Stimulated activated naive B cell treated with anti-CD40 and anti-IgM and Interleukin-4, amounts not matched to agents 10 μg/mL and 1 μg/mL and 100 μg/mL, for 72 hours (primary cell): ENCODE data around the gene FCMR.

ENCODE experiments used
- ATAC-seq, 2 donors: fragments of 150-1000 bp; cut with Tn5 transposase; replicated peaks; 2 replicates each; pipeline ENCODE4 v1.10.0; 2021; ENCODE audit warnings: moderate library complexity in 1 of 2
- DNase-seq: peaks from one replicate; pipeline ENCODE4 v3.0.0; 2021
- H3K27ac Mint-ChIP-seq: one replicate; pipeline ENCODE4 v1.8.0; 2022; ENCODE audit warnings: mild to moderate bottlenecking, mixed read lengths
- H3K27me3 Mint-ChIP-seq, 2 donors: one replicate each; pipeline ENCODE4 v1.8.0; 2022; ENCODE audit warnings: mixed read lengths in 2 of 2
- H3K36me3 Mint-ChIP-seq, 2 donors: one replicate each; pipeline ENCODE4 v1.8.0; 2022; ENCODE audit warnings: mixed read lengths in 2 of 2, mild to moderate bottlenecking in 1 of 2
- H3K4me1 Mint-ChIP-seq, 2 donors: one replicate each; pipeline ENCODE4 v1.8.0; 2022; ENCODE audit warnings: mixed read lengths in 2 of 2, mild to moderate bottlenecking in 1 of 2
- H3K4me3 Mint-ChIP-seq, 2 donors: one replicate each; pipeline ENCODE4 v1.8.0; 2022; ENCODE audit warnings: mild to moderate bottlenecking in 2 of 2, mixed read lengths in 2 of 2, moderate library complexity in 1 of 2
- H3K9me3 Mint-ChIP-seq, 2 donors: one replicate each; pipeline ENCODE4 v1.8.0; 2022; ENCODE audit warnings: mixed read lengths in 2 of 2, mild to moderate bottlenecking in 1 of 2

The FCMR gene

DNA sequence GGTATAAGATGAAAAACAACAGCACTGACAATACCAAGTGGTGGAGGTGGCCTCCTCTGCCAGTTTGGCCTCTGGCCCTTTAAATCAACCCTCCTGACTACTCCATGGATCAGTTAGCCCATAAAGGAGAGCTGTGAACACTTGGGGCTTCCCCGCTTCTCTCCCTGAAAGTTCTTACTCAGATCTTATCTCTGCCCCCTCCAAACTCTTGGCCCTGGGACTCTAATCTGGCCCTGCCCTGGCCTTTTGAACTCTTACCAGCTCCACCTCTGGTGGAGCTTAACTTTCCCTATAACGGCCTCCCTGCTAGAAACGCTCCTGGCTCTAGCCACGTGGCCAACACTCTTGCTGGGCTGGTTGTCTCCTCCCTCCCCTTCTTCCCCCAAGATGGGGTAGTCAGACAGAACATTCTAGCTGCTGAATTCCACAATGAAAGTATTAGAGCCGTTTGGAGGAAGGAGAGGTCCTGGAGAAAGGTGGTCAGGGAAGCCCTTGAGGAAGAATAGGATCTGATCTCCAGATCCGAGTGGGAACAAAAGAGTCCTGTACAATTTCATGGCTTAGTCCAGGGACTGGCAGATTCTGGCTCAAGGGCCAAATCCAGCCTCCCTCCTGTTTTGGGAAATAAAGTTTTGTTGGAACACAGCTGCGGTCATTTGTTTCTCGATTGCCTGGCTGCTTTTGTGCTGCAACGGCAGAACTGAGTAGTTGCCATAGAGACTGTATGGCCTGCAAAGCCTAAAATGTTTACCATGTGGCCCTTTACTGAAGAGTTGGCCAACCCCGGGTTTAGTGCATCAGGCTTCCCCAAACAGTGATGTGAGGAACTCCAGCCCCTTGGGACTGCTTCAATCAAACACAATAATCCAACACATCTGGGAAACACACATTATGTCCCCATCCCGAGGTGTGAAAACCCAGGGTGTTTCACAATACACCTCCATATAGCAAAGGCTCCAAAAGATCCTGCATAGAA is 34.0 kb upstream of the FCMR start:
- Mint-ChIP-seq H3K9me3 (no peaks in the 10 kb centered on the region), H3K36me3 (no peaks in the 10 kb centered on the region), H3K27ac (no peak overlapping the region), H3K4me1 (peaks cover 24 to 41% of the 10 kb centered on the region in 2 donors), H3K27me3 (no peaks in the 10 kb centered on the region), H3K4me3 (peak overlapping the region in 1 of 2 donors; percentile 5)
- DNase-seq = no peak
- ATAC-seq = peak; percentile 83 to 93

DNA sequence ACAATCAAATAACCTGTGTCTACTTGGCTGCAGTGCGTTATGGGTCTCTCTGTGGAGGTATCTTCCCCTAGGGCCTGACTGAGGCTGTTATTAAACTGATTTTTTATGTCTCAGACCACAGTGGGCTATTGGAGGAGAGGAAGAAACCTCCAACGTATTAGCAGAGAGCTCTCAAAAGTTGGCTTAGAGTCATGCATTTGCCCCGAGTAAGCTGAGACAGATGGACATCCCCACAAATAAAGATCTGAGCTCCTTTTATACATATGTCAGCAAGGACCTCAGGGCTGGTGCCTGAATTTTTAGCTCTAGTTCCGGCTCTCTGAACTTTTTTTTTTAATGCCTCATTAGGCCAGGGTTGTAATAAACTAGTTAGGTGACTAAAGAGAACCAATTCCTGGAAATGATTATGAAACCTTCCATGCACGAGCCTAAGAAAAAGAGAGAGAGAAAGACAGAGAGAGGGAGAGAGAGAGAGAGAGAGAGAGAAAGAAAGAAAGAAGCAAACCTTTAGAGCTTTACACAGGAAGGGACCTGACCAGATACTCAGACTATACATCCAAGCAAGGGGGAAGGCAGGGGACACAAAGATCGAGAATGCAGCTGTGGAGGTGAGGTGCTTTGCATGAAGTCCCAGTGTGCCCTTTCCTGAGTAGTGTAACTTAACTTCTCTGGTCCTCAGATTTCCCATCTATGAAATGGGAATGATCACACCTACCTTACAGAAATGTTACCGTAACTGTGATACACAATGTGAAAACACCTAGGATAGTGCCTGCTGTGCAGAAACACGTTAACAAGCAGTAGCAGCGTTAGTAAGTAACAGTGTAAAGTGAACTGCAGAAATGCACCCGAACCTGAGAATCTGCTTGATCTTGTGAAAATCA is 33.0 kb upstream of the FCMR start:
- Mint-ChIP-seq H3K27ac (no peak overlapping the region), H3K4me1 (peaks cover 24 to 41% of the 10 kb centered on the region in 2 donors), H3K9me3 (peaks cover 1 to 5% of the 10 kb centered on the region in 2 donors), H3K4me3 (no peak overlapping the region), H3K36me3 (peaks cover 0 to 4% of the 10 kb centered on the region in 2 donors), H3K27me3 (no peaks in the 10 kb centered on the region)
- peak in 1 of 2 donors; percentile 24 for ATAC-seq
- DNase-seq = no peak

DNA sequence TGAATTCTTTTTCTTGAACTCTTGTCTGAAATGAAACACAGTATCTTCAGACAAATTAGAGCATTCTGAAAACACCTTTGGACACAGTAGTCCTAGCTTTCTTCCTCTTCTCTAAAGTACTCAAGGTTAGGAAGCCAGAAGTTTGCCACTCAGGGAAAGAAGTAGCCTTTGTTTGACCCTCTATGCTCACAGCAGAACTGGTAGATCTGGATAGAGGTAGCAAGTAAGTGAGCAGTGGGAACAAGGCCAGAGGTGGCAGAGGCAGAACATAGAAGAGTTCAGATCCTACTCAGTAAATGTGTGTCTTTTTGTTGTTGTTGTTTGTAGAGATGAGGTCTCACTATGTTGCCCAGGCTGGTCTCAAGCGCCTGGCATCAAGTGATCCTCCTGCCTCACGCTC is 31.9 kb upstream of the FCMR start:
- Mint-ChIP-seq H3K27ac (no peak overlapping the region), H3K27me3 (no peaks in the 10 kb centered on the region), H3K36me3 (peaks cover 0 to 4% of the 10 kb centered on the region in 2 donors), H3K4me3 (no peak overlapping the region), H3K4me1 (peaks cover 31 to 50% of the 10 kb centered on the region in 2 donors), H3K9me3 (peaks cover 1 to 5% of the 10 kb centered on the region in 2 donors)
- no peak for ATAC-seq
- DNase-seq = no peak

DNA sequence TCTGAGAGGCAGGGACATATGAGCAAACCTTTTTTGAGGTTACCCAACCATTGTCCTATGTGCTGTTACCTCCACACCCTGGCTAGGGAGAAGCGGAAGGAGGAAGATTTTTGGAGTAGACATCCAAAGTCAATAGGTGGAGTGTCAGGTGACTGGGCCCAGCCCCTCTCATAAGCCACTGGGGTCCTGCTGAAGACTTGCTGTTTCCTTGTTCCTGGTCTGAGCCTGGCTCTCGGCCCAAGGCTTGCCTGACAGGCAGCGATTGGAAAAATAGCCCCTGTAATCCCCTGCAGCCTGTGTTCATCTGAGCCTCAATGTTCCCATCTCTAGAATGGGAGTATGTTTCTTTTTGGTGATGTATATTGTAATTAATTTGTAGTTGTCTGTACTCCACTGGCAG is 31.4 kb upstream of the FCMR start:
- no peaks in the 10 kb centered on the region for H3K27me3 Mint-ChIP-seq
- H3K4me1 Mint-ChIP-seq = peaks cover 33 to 50% of the 10 kb centered on the region in 2 donors
- H3K36me3 Mint-ChIP-seq = peaks cover 0 to 4% of the 10 kb centered on the region in 2 donors
- peaks cover 1 to 5% of the 10 kb centered on the region in 2 donors for H3K9me3 Mint-ChIP-seq
- no peak overlapping the region for H3K4me3 Mint-ChIP-seq
- DNase-seq (no peak), ATAC-seq (no peak)
- H3K27ac Mint-ChIP-seq = no peak overlapping the region

DNA sequence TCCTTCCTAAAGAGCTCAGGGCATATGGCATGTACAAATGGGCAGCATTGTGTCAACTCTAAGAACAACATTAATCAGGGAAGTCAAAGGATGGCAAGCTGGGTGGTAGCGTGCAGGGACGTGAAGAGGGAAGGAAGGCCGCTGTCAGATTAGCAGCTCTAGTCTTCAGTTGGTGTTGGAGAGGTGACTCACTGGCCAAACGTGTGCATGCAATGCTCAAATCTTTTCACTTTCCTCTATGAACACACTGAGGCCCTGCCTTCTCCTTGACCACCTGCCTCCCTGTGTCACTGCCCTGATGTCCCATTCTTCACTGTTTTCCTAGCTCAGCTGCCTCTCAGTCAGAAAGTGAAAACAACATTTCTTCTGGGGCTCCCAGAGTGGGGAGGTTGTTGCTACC is 30.4 kb upstream of the FCMR start:
- Mint-ChIP-seq H3K9me3 (peaks cover 1 to 5% of the 10 kb centered on the region in 2 donors), H3K36me3 (peaks cover 0 to 4% of the 10 kb centered on the region in 2 donors), H3K4me1 (peaks cover 34 to 50% of the 10 kb centered on the region in 2 donors), H3K27ac (no peak overlapping the region), H3K4me3 (no peak overlapping the region), H3K27me3 (peaks cover 0 to 3% of the 10 kb centered on the region in 2 donors)
- no peak for DNase-seq
- no peak for ATAC-seq

DNA sequence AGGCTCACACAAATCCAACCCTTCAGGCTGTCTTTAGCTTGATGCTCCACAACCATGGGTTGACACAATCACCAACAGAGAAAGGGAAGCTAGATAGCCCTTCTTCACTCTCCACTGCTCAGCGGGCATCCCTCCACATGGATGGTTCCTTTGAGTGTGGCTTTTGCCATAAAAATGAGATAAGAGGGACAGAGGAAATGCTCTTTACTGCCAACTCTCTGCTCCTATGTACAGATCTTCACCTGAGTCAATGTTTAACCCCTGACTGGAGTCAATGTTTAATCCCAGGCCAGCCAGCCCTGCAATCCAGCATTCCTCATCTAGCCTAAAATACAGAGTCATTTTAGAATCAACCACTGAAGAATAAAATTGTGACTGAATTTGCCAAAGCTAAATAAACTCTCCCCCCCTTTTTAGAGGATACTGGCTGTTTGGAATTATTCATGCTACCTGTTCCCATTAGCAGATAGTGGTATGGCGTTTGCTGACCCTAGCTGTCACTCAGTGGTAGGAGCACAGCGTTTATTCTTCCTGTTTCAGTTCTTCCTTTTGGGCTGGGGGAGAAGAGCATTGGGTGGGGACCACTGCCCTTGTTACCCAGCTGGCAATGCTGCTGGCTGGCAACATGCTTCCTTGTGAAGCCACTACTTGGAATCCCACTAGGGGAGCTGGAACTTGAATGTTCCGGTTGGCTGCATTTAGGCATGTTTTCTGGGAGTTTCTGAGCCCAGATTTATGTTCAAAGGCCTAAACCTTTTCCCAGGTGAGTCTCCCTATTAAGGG is 29.8 kb upstream of the FCMR start:
- ATAC-seq (peak in 1 of 2 donors; percentile 35), DNase-seq (no peak)
- Mint-ChIP-seq H3K27me3 (peaks cover 0 to 3% of the 10 kb centered on the region in 2 donors), H3K27ac (no peak overlapping the region), H3K9me3 (peaks cover 1 to 5% of the 10 kb centered on the region in 2 donors), H3K36me3 (peaks cover 0 to 4% of the 10 kb centered on the region in 2 donors), H3K4me1 (peaks cover 34 to 50% of the 10 kb centered on the region in 2 donors), H3K4me3 (no peak overlapping the region)

DNA sequence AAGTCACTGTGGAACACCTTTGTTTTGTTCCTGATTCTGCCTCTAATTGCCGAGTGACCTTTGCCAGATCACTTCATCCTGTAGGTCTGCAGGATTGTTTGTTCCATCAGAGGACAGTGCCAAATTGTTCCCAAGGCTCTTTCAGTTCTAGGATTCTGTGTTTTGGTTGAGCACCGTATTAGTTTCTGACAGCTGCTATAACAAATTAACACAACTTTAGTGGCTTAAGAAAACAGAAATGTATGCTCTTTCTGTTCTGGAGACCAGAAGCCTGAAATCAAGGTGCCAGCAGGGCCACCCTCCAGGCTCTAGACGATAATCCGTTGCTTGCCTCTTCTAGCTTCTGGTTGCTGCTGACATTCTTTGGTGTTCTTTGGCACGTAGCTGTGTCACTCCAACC is 27.9 kb upstream of the FCMR start:
- Mint-ChIP-seq H3K9me3 (peaks cover 1 to 5% of the 10 kb centered on the region in 2 donors), H3K27me3 (peaks cover 7 to 17% of the 10 kb centered on the region in 2 donors), H3K36me3 (peaks cover 0 to 4% of the 10 kb centered on the region in 2 donors), H3K4me1 (peaks cover 23 to 38% of the 10 kb centered on the region in 2 donors), H3K27ac (peak overlapping the region; percentile 47), H3K4me3 (no peak overlapping the region)
- no peak for DNase-seq
- no peak for ATAC-seq

DNA sequence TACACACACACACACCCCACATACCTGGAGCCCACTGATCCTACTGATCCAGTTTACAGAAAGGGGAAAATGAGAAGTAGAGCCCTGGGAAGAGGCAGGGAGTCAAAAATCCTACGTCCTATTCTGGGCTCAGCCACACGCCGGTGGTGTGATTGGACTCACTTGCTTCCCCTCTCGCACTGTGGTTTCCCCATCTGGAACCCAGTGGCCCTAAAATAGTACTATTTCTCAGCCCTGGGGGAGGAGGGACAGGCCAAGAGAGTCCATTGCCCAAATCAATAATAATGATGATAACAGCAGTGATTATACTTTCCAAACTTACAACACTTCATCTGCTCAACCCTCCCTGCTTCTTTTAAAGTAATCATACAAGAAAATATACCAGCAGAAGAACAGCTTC is 27.5 kb upstream of the FCMR start:
- ATAC-seq (no peak), DNase-seq (no peak)
- H3K4me1 Mint-ChIP-seq = peaks cover 22 to 35% of the 10 kb centered on the region in 2 donors
- H3K27ac Mint-ChIP-seq = peak overlapping the region; percentile 47
- H3K36me3 Mint-ChIP-seq = peaks cover 0 to 4% of the 10 kb centered on the region in 2 donors
- H3K9me3 Mint-ChIP-seq = peaks cover 1 to 5% of the 10 kb centered on the region in 2 donors
- no peak overlapping the region for H3K4me3 Mint-ChIP-seq
- H3K27me3 Mint-ChIP-seq = peaks cover 7 to 17% of the 10 kb centered on the region in 2 donors

DNA sequence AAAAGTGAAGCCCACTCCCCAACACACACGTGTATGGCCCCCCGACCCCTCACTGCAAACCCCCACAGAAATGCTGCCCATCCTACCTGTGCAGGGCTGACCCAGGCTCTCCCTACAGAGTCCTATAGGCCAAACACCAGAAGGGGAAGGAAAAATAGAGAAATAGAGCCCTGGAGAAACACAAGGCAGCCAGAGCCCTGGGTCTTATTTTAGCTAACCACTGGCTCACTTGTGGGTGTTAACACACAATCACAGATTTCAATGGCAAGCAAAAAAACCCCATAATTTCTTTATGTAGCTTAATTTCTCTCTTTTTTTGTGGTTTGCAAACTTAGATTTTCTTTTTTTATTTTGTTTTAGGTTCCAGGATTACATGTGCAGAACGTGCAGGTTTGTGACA is 25.5 kb upstream of the FCMR start:
- H3K9me3 Mint-ChIP-seq = peaks cover 1 to 5% of the 10 kb centered on the region in 2 donors
- H3K36me3 Mint-ChIP-seq = peaks cover 0 to 4% of the 10 kb centered on the region in 2 donors
- peaks cover 17 to 23% of the 10 kb centered on the region in 2 donors for H3K4me1 Mint-ChIP-seq
- H3K4me3 Mint-ChIP-seq = no peak overlapping the region
- DNase-seq (no peak), ATAC-seq (no peak)
- no peak overlapping the region for H3K27ac Mint-ChIP-seq
- peaks cover 7 to 21% of the 10 kb centered on the region in 2 donors for H3K27me3 Mint-ChIP-seq

DNA sequence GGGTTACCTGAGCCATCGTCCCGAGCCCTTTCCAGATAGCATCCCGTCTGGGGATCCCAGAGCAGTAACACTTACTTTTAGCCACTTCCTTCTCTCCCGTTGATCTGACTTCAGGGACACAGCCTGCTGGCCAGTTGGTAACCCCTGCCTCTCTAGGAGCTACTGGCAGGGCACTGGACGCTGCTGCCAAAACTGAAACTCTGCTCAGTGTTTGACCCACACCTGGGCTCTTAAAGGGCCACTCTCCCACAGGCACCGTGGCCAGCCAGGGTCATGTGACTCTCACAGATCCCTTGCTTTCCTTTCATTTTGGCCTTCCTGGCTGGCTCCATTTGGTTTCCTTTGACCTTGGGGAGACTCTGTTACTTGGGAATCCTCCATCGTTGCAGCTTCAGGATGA is 24.5 kb upstream of the FCMR start, which contains the start of gene PIGR:
TSS of gene PIGR (minus strand) at position 206 of the 400 bp plus-strand sequence. CDS start 5,935 bp downstream, outside the sequence.
- Mint-ChIP-seq H3K27ac (no peak within 1 kb of the TSS), H3K36me3 (peaks cover 0 to 4% of the 10 kb centered on the region in 2 donors), H3K27me3 (peaks cover 7 to 21% of the 10 kb centered on the region in 2 donors), H3K4me1 (peaks cover 12 to 13% of the 10 kb centered on the region in 2 donors), H3K9me3 (peaks cover 1 to 5% of the 10 kb centered on the region in 2 donors), H3K4me3 (no peak within 1 kb of the TSS)
- no peak for ATAC-seq
- no peak for DNase-seq

DNA sequence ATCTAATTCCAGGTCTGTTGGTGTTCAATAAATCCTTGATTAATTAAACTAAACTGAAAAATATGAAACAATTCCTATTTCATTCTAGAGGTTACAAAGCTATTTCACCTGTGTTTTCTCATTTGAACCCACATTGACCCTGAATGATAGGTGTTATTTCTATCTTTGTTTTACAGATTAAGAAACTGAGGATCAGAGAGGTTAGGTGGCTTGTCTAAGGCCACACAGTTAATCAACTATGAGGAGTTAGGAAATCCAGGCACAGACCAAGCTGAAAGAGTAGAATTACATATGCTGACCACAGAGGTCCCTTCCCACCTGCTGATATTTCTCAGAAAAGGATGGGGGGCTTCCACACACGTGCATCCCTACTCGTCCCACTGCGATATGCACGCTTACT is 24.0 kb upstream of the FCMR start:
- H3K27ac Mint-ChIP-seq = no peak overlapping the region
- peaks cover 0 to 4% of the 10 kb centered on the region in 2 donors for H3K36me3 Mint-ChIP-seq
- peaks cover 7 to 21% of the 10 kb centered on the region in 2 donors for H3K27me3 Mint-ChIP-seq
- no peak overlapping the region for H3K4me3 Mint-ChIP-seq
- ATAC-seq (no peak), DNase-seq (no peak)
- H3K4me1 Mint-ChIP-seq = peaks cover 9 to 12% of the 10 kb centered on the region in 2 donors
- peaks cover 1 to 5% of the 10 kb centered on the region in 2 donors for H3K9me3 Mint-ChIP-seq

DNA sequence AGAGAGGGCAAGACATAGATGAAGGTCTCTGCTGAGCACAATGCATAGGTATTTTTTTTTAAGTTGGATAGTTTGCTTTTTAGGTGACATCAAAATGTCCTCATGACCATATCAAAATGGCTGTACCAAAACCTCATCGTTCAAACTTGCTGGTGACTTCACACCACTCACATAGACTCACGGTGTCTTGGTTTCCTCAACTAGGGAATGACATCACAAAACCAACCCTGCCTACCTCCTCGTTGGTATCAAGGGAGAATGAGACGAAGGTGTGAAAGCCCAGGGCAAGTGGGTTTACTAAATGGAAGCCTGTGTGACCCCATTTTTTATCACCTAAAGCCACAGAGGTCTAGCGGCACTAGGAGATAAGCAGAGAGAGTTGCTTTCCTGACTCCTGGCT is 23.0 kb upstream of the FCMR start:
- ATAC-seq = no peak
- Mint-ChIP-seq H3K27ac (no peak overlapping the region), H3K27me3 (peaks cover 7 to 21% of the 10 kb centered on the region in 2 donors), H3K36me3 (no peaks in the 10 kb centered on the region), H3K9me3 (no peaks in the 10 kb centered on the region), H3K4me3 (no peak overlapping the region), H3K4me1 (peaks cover 13 to 16% of the 10 kb centered on the region in 2 donors)
- no peak for DNase-seq

DNA sequence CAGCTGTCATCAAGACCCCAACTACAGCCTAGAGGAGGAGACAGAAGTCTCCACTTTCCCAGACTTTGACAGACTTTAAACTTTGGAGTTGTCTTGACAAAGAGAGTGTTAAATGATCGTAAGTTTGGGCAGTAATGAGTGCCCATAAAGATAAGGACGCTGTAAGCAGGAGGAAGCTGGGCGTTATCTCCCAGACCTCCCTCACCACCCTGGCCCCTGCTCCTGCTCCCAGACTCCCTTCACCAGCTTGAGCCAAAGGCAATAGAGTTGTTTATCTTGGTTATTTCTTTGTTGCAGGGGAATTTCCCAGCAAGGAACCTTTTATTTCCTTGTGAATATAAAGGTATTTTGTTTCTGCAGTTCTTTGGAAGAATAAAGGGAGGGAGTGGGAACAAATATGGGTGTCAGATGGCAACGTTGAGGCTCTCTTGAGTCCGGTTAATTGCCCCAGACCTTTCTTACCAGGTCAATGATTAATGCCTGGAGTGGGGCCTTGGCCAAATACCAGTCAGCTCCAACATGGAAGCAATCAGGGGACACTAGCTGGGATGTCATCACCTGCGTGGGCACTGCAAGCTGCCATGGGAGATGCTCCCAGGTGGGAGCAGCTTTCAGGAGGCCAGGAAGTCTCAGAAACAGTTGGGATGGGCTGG is 20.2 kb upstream of the FCMR start:
- ATAC-seq = no peak
- H3K4me3 Mint-ChIP-seq = no peak overlapping the region
- no peak overlapping the region for H3K27ac Mint-ChIP-seq
- H3K36me3 Mint-ChIP-seq = no peaks in the 10 kb centered on the region
- peaks cover 4 to 6% of the 10 kb centered on the region in 2 donors for H3K4me1 Mint-ChIP-seq
- no peaks in the 10 kb centered on the region for H3K9me3 Mint-ChIP-seq
- no peak for DNase-seq
- peaks cover 7 to 18% of the 10 kb centered on the region in 2 donors for H3K27me3 Mint-ChIP-seq
